GM12878 (cell line): ENCODE results near the gene CA6. TPM values are rescaled to one million over a fixed set of nuclear protein-coding genes. Genes with fewer than 3 reads are reported as not detected.

Source experiments
- ATAC-seq: fragments of 200-7000 bp; cut with Tn5 transposase; 3 replicates; pipeline ENCODE4 v1.9.1; 2020; ENCODE audit warnings: mild to moderate bottlenecking, moderate library complexity
- BruUV-seq: library from RNA; stranded (reverse); fragments of 400-500 nt; replicated peaks from 2 replicates; lab custom pipeline; 2021; lab: Mats Ljungman, UMichigan
- CTCF ChIA-PET: fragments of 300-600 bp; sonication (Branson Sonifier 250); formaldehyde crosslinking; extraction: SDS; loops from one replicate; lab custom pipeline; 2021; ENCODE audit warnings: inconsistent platforms; lab: Yijun Ruan, JAX
- POLR2A ChIA-PET: fragments of 350-600 bp; formaldehyde crosslinking; extraction: SDS; loops from one replicate; lab custom pipeline; 2021; ENCODE audit warnings: inconsistent platforms; lab: Charles Lee
- RAD21 ChIA-PET: fragments of 300-600 bp; sonication (Branson Sonifier 250); formaldehyde crosslinking; loops from one replicate; lab custom pipeline; 2023; ENCODE audit warnings: antibody characterized with exemption; ENCODE audit not compliant: unreplicated experiment; lab: Charles Lee
- SMC1A ChIA-PET: fragments of 300-600 bp; sonication (Branson Sonifier 250); formaldehyde crosslinking; loops from one replicate; lab custom pipeline; 2023; ENCODE audit not compliant: unreplicated experiment, uncharacterized antibody; lab: Charles Lee
- DNase-seq: peaks from one replicate; pipeline ENCODE4 v3.0.0-alpha.2; 2011; ENCODE audit warnings: low read depth, low spot score
- FAIRE-seq: peaks from 3 replicates; lab custom pipeline; 2011; peaks lifted over from hg19 to GRCh38; lab: Jason Lieb, UNC
- H2AFZ ChIP-seq: 2 replicates; pipeline ENCODE4 v1.6.0; 2011; ENCODE audit warnings: low read depth, low read length, control low read depth; ENCODE audit not compliant: control insufficient read depth
- H3K27ac ChIP-seq: 2 replicates; pipeline ENCODE4 v1.5.1; 2011; ENCODE audit warnings: control low read depth; ENCODE audit not compliant: control insufficient read depth, insufficient read depth
- H3K27me3 ChIP-seq, 2 experiments: replicated peaks in 1 of 2; 2 replicates each; pipeline versions ENCODE4 v1.6.0 to v1.6.1; 2011; ENCODE audit warnings: low read length in 1 of 2; ENCODE audit not compliant: control insufficient read depth in 2 of 2, insufficient read depth in 2 of 2
- H3K36me3 ChIP-seq, 2 experiments: 2 replicates each; pipeline ENCODE4 v1.5.1; 2011; ENCODE audit warnings: low read length in 1 of 2; ENCODE audit not compliant: control insufficient read depth in 2 of 2, insufficient read depth in 2 of 2
- H3K4me1 ChIP-seq: 2 replicates; pipeline ENCODE4 v1.6.1; 2011; ENCODE audit warnings: mild to moderate bottlenecking, low read length, moderate library complexity, mixed read lengths; ENCODE audit not compliant: control insufficient read depth, insufficient read depth
- H3K4me2 ChIP-seq: 2 replicates; pipeline ENCODE4 v1.6.0; 2011; ENCODE audit warnings: control low read depth; ENCODE audit not compliant: control insufficient read depth, insufficient read depth
- H3K4me3 ChIP-seq: fragments of 200-600 bp; sonication (generic); 2 replicates; pipeline ENCODE4 v1.5.1; 2016
- H3K79me2 ChIP-seq: 2 replicates; pipeline ENCODE4 v1.6.0; 2011; ENCODE audit warnings: low read length; ENCODE audit not compliant: control insufficient read depth, insufficient read depth
- H3K9ac ChIP-seq: 2 replicates; pipeline ENCODE4 v1.8.0; 2011; ENCODE audit warnings: low read length, control low read depth, mixed read lengths; ENCODE audit not compliant: control insufficient read depth, insufficient read depth
- H3K9me3 ChIP-seq: replicated peaks from 3 replicates; pipeline ENCODE4 v1.5.1; 2011; ENCODE audit warnings: mild to moderate bottlenecking, low read length; ENCODE audit not compliant: control insufficient read depth, insufficient read depth
- H4K20me1 ChIP-seq: 2 replicates; pipeline ENCODE4 v1.6.0; 2011; ENCODE audit not compliant: control insufficient read depth, insufficient read depth
- CUX1 ChIP-seq: IDR thresholded peaks from 2 replicates; pipeline ENCODE4 v1.6.1; 2012; ENCODE audit warnings: improper control_type of control experiment, low read depth, low read length; ENCODE audit not compliant: insufficient replicate concordance
- FOXM1 ChIP-seq: IDR thresholded peaks from 2 replicates; pipeline ENCODE4 v1.6.1; 2012; ENCODE audit warnings: low read depth, mild to moderate bottlenecking, inconsistent platforms, low read length, moderate library complexity
- HDGF ChIP-seq: fragments of 450-650 bp; IDR thresholded peaks from 2 replicates; pipeline ENCODE4 v1.6.1; 2016; ENCODE audit warnings: antibody characterized with exemption
- MEF2B ChIP-seq: fragments of 450-650 bp; IDR thresholded peaks from 2 replicates; pipeline ENCODE4 v1.6.1; 2018; ENCODE audit warnings: mild to moderate bottlenecking, moderate library complexity; ENCODE audit not compliant: partially characterized antibody, poor library complexity, severe bottlenecking
- TCF3 ChIP-seq: IDR thresholded peaks from 2 replicates; pipeline ENCODE4 v1.6.1; 2012; ENCODE audit warnings: low read depth, mild to moderate bottlenecking, low read length, borderline replicate concordance; ENCODE audit not compliant: insufficient read depth
- ZNF207 ChIP-seq: fragments of 450-650 bp; IDR thresholded peaks from 2 replicates; pipeline ENCODE4 v1.6.1; 2014; ENCODE audit warnings: antibody characterized with exemption, mild to moderate bottlenecking, borderline replicate concordance
- WGBS: methylation state at CpG from one replicate; pipeline ENCODE4 v1.1.6; 2016; ENCODE audit warnings: low lambda C conversion rate; ENCODE audit not compliant: insufficient replicate concordance, insufficient coverage; ENCODE audit errors: missing lambda C conversion rate; 5-methylcytosine and 5-hydroxymethylcytosine counted together
- in situ Hi-C: fragments of 300-500 bp; cut with MboI; formaldehyde crosslinking; loops from 9 replicates; pipeline ENCODE4 v1.14.3; 2018; ENCODE audit warnings: mixed read lengths
- intact Hi-C: fragments of 100-400 bp; cut with micrococcal nuclease; formaldehyde crosslinking; loops from one replicate; pipeline ENCODE4 v1.14.2; 2022; ENCODE audit not compliant: unreplicated experiment
- polyA plus RNA-seq, 11 experiments: library from polyadenylated mRNA; depleted of rRNA in 4 of 11; unstranded in 6 of 11; stranded (reverse) in 5 of 11; fragments of >200 nt; fragmentation: Nextera tagmentation in 4 of 11; fragmentation: Illumina TruSeq in 1 of 11; extraction: Ambion mirVana in 4 of 11; extraction: Trizol in 1 of 11; gene quantifications; 1 replicate in 1 of 11; 2 replicates in 10 of 11; pipeline versions ENCODE4 v1.2.1 to v1.2.3, GENCODE V29; 2011 to 2016; ENCODE audit warnings: inconsistent platforms in 2 of 11, missing spikeins in 2 of 11, low read depth in 1 of 11
- total RNA-seq, 4 experiments: library from RNA; depleted of rRNA in 3 of 4; stranded (reverse); fragments of >200 nt in 3 of 4; fragmentation: Illumina TruSeq in 1 of 4; extraction: Trizol in 1 of 4; gene quantifications; 2 replicates each; pipeline versions ENCODE4 v1.2.1 to v1.2.3, GENCODE V29; 2013 to 2021

CA6 gene
- total and polyA plus RNA-seq, 10 of the 15 experiments (the other 5 are each of a cell fraction or from before 2014, with no cell fraction given): not detected

GRCh38 chr1:8989061-8989460 lies 43.4 kb downstream of the CA6 start (continued):
- no peak for TF ChIP-seq FOXM1
- no peak for TF ChIP-seq ZNF207
- no peak for TF ChIP-seq CUX1
- no peak for TF ChIP-seq HDGF

GRCh38 chr1:8989821-8990220 lies 44.2 kb downstream of the CA6 start:
- no peaks in the 10 kb centered on the region for H3K4me1 ChIP-seq
- in situ Hi-C loops: loop anchor here (5.0 kb wide), 1 partner anchor 73 kb away; no protein-coding TSS in a partner anchor
- ChIA-PET CTCF (interaction anchor here (0.6 to 3.2 kb wide), 20 partner anchors 9 to 1574 kb away, joined by 3 to 37 read pairs (median 5); no protein-coding TSS in a partner anchor), RAD21 (interaction anchor here (1.6 to 2.4 kb wide), 4 partner anchors 15 to 112 kb away, joined by 6 to 10 read pairs (median 6); no protein-coding TSS in a partner anchor), POLR2A (interaction anchor here (1.4 kb wide), 1 partner anchor 131 kb away, joined by 3 read pairs; no protein-coding TSS in a partner anchor), SMC1A (interaction anchor here (0.8 to 2.3 kb wide), 6 partner anchors 10 to 112 kb away, joined by 3 to 17 read pairs (median 5); no protein-coding TSS in a partner anchor)
- no TSS peak for BruUV-seq
- 2% methylated on average over 3 of the region's 4 CpGs for WGBS
- H2AFZ ChIP-seq: no peak overlapping the region
- FAIRE-seq: no peak
- no peak overlapping the region for H3K27ac ChIP-seq
- TF ChIP-seq TCF3 (no peak), MEF2B (peak; percentile 69)
- intact Hi-C loops: loop anchor here (5.0 kb wide), 1 partner anchor 128 kb away; no protein-coding TSS in a partner anchor
- H3K9me3 ChIP-seq: no peaks in the 10 kb centered on the region; the same call in 2 of the 3 replicates
- peak; percentile 61 for ATAC-seq
- DNase-seq: no peak
- no peaks in the 10 kb centered on the region for H3K36me3 ChIP-seq
- no peaks in the 10 kb centered on the region for H4K20me1 ChIP-seq
- H3K4me2 ChIP-seq: no peak overlapping the region
- no peak overlapping the region for H3K9ac ChIP-seq
- no peak overlapping the region for H3K4me3 ChIP-seq
- no peaks in the 10 kb centered on the region for H3K79me2 ChIP-seq
- H3K27me3 ChIP-seq: no peaks in the 10 kb centered on the region
